Activated CD8-positive, alpha-beta memory T cell treated with anti-CD3 and anti-CD28 coated beads, Interleukin-2, amount 10 ng/mL, durations not matched to agents 7 days and 5 days (primary cell): ENCODE data around the gene SOWAHB. TPM values are rescaled to one million over a fixed set of nuclear protein-coding genes. Genes with fewer than 3 reads are reported as not detected.
"Not testable (repeated sequence)": the region's sequence is repeated elsewhere in the genome, so short reads cannot be mapped to it uniquely, and the experiment has no call there.

Experiments
- ATAC-seq: fragments of 150-1000 bp; cut with Tn5 transposase; one replicate; pipeline ENCODE4 v1.10.0; 2021; ENCODE audit warnings: moderate library complexity
- CTCF ChIA-PET: fragments of 350-600 bp; sonication (Branson Sonifier 250); formaldehyde crosslinking; loops from one replicate; lab custom pipeline; 2021; ENCODE audit warnings: antibody characterized with exemption; lab: Charles Lee
- DNase-seq: peaks from one replicate; pipeline ENCODE4 v3.0.0-alpha.2; 2020
- H3K27ac Mint-ChIP-seq: one replicate; pipeline ENCODE4 v1.8.0; 2021; ENCODE audit warnings: mild to moderate bottlenecking, mixed read lengths
- H3K27me3 Mint-ChIP-seq: one replicate; pipeline ENCODE4 v1.8.0; 2021; ENCODE audit warnings: mixed read lengths
- H3K36me3 Mint-ChIP-seq: one replicate; pipeline ENCODE4 v1.8.0; 2021; ENCODE audit warnings: mild to moderate bottlenecking, mixed read lengths
- H3K4me1 Mint-ChIP-seq: one replicate; pipeline ENCODE4 v1.8.0; 2021; ENCODE audit warnings: mixed read lengths
- H3K4me3 Mint-ChIP-seq: one replicate; pipeline ENCODE4 v1.8.0; 2021; ENCODE audit warnings: mild to moderate bottlenecking, moderate library complexity, mixed read lengths
- H3K9me3 Mint-ChIP-seq: one replicate; pipeline ENCODE4 v1.8.0; 2022; ENCODE audit warnings: low read depth, mixed read lengths
- total RNA-seq, 2 experiments: library from RNA; stranded (reverse); gene quantifications; one replicate each; pipeline ENCODE4 v1.2.3, GENCODE V29; 2021

SOWAHB gene
- total RNA-seq, 2 experiments from 2014 or later, result not detected

- Mint-ChIP-seq H3K27me3 (peaks cover 27% of the 10 kb centered on the region), H3K27ac (no peak overlapping the region), H3K4me1 (no peaks in the 10 kb centered on the region), H3K9me3 (no peaks in the 10 kb centered on the region), H3K4me3 (no peak overlapping the region), H3K36me3 (no peaks in the 10 kb centered on the region)
- CTCF ChIA-PET, result no interaction called here
- ATAC-seq (no peak), DNase-seq (no peak)
Measured at GRCh38 chr4:76882630-76883029, 15.3 kb downstream of the SOWAHB start.

- no peaks in the 10 kb centered on the region for H3K4me1 Mint-ChIP-seq
- ATAC-seq, result no peak
- H3K4me3 Mint-ChIP-seq, result no peak overlapping the region
- no peaks in the 10 kb centered on the region for H3K36me3 Mint-ChIP-seq
- H3K27ac Mint-ChIP-seq, result no peak overlapping the region
- H3K9me3 Mint-ChIP-seq, result no peaks in the 10 kb centered on the region
- CTCF ChIA-PET, result interaction anchor here (1.3 kb wide), 1 partner anchor 322 kb away, joined by 4 read pairs; no protein-coding TSS in a partner anchor
- H3K27me3 Mint-ChIP-seq, result peaks cover 29% of the 10 kb centered on the region
- no peak for DNase-seq
Measured at GRCh38 chr4:76881375-76881774, 16.6 kb downstream of the SOWAHB start.

DNA sequence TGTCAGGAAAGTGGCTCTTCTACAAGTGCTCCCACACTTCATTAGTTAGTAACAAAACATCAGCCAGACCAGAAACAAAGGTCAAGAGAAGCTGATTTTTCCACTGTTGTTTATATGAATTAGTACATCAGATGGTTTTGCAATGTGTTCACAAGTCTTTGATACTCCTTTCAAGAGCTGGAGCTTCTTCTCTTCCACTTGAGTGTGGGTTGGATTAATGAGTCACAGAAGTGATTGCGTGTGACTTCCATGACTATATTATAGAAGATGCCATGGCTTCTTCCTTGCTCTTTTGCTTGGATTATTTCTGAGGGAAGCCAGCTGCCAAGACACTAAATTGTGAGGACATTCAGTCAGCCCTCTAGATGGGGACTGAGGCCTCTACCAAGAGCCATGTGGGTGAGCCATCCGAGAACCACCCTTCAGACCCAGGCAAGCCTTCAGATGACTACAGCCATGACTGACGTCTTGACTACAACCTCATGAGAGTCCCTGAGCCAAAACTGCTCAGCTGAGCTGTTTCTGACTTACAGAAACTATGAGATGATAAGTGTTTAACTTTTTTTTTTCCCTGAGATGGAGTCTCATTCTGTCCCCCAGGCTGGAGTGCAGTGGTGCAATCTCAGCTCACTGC is 18.1 kb downstream of the SOWAHB start:
- Mint-ChIP-seq H3K36me3 (no peaks in the 10 kb centered on the region), H3K27ac (no peak overlapping the region), H3K27me3 (peaks cover 31% of the 10 kb centered on the region), H3K9me3 (no peaks in the 10 kb centered on the region), H3K4me1 (no peaks in the 10 kb centered on the region), H3K4me3 (no peak overlapping the region)
- CTCF ChIA-PET, result no interaction called here
- no peak for DNase-seq
- ATAC-seq, result no peak

- H3K36me3 Mint-ChIP-seq, DNase-seq, CTCF ChIA-PET, H3K4me1 Mint-ChIP-seq, H3K4me3 Mint-ChIP-seq, H3K9me3 Mint-ChIP-seq, H3K27ac Mint-ChIP-seq, ATAC-seq: not testable (repeated sequence)
- H3K27me3 Mint-ChIP-seq, result peaks cover 33% of the 10 kb centered on the region
Measured at GRCh38 chr4:76878641-76879165, 19.2 kb downstream of the SOWAHB start.

DNA sequence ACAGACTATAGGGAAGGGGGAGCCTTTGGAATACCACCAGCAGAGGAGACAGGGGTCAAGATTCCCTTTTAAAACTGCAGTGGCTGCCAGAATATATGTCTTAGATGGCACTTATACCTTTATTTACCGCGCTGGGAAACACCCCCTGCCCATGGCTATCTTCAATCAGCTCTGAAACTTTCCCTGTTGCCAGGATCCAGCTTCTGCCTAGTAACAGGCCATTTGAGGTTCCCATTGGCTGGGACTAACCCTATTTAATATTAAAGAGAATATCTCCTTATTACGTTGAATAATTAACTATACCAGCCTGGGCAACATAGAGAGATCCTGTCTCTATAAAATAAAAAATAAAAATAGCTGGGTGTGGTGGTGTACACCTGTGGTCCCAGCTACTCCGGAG is 23.8 kb downstream of the SOWAHB start:
- DNase-seq (no peak), ATAC-seq (no peak)
- Mint-ChIP-seq H3K36me3 (no peaks in the 10 kb centered on the region), H3K9me3 (no peaks in the 10 kb centered on the region), H3K27ac (no peak overlapping the region), H3K27me3 (peaks cover 20% of the 10 kb centered on the region), H3K4me3 (no peak overlapping the region), H3K4me1 (no peaks in the 10 kb centered on the region)
- CTCF ChIA-PET, result interaction anchor here (1.1 kb wide), 1 partner anchor 329 kb away, joined by 3 read pairs; no protein-coding TSS in a partner anchor

- H3K4me3 Mint-ChIP-seq, result no peak overlapping the region
- H3K36me3 Mint-ChIP-seq, result no peaks in the 10 kb centered on the region
- H3K27me3 Mint-ChIP-seq, result peaks cover 16% of the 10 kb centered on the region
- H3K4me1 Mint-ChIP-seq, result no peaks in the 10 kb centered on the region
- DNase-seq (no peak), ATAC-seq (no peak)
- no peaks in the 10 kb centered on the region for H3K9me3 Mint-ChIP-seq
- no peak overlapping the region for H3K27ac Mint-ChIP-seq
- CTCF ChIA-PET, result no interaction called here
Measured at GRCh38 chr4:76873495-76873894, 24.4 kb downstream of the SOWAHB start.

DNA sequence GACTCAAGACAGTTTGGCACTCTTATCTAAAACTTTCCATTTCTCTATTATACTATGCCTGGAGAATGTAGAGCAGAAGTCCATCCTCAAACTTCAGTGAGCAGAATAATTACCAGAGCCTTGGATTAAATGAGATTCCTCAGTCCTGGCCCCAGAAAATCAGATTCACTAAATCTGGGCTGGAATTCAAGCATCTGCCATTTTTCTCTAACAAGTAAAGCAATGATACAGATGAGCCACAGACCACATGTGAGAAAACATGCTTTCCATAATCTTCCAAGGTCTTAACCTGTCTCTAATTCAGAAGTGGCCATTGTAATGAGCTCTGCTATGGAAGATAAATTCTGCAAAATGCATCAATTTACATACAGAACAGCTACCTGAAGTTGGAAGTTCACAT is 25.4 kb downstream of the SOWAHB start:
- H3K36me3 Mint-ChIP-seq, result no peaks in the 10 kb centered on the region
- no peak overlapping the region for H3K4me3 Mint-ChIP-seq
- CTCF ChIA-PET, result interaction anchor here (1.4 kb wide), 1 partner anchor 13 kb away, joined by 3 read pairs; no protein-coding TSS in a partner anchor

DNA sequence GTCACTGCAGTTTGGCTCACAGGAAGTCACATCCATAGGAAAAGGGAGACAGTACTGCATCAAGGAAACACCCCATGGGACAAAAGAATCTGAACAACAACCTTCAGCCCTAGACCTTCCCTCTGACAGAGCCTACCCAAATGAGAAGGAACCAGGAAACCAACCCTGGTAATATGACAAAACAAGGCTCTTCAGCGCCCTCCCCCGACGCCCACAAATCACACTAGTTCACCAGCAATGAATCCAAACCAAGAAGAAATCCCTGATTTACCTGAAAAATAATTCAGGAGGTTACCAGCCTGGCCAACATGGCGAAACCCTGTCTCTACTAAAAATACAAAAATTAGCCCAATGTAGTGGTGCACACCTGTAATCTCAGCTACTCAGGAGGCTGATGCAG is 29.2 kb downstream of the SOWAHB start:
- H3K4me3 Mint-ChIP-seq, DNase-seq, H3K36me3 Mint-ChIP-seq, H3K27ac Mint-ChIP-seq, H3K27me3 Mint-ChIP-seq, H3K9me3 Mint-ChIP-seq, ATAC-seq, H3K4me1 Mint-ChIP-seq, CTCF ChIA-PET: not testable (repeated sequence)

More for the DNA sequence above, 25.4 kb downstream of the SOWAHB start:
- Mint-ChIP-seq H3K27ac (no peak overlapping the region), H3K27me3 (peaks cover 9% of the 10 kb centered on the region), H3K9me3 (no peaks in the 10 kb centered on the region), H3K4me1 (no peaks in the 10 kb centered on the region)
- ATAC-seq (no peak), DNase-seq (no peak)

- H3K9me3 Mint-ChIP-seq, result no peaks in the 10 kb centered on the region
- DNase-seq (no peak), ATAC-seq (no peak)
- no peaks in the 10 kb centered on the region for H3K36me3 Mint-ChIP-seq
- H3K4me3 Mint-ChIP-seq, result no peak overlapping the region
- H3K27ac Mint-ChIP-seq, result no peak overlapping the region
- no peaks in the 10 kb centered on the region for H3K4me1 Mint-ChIP-seq
- CTCF ChIA-PET, result no interaction called here
- H3K27me3 Mint-ChIP-seq, result peaks cover 4% of the 10 kb centered on the region
Measured at GRCh38 chr4:76867880-76868655, 29.9 kb downstream of the SOWAHB start.

GRCh38 chr4:76867377-76867776 is 30.6 kb downstream of the SOWAHB start:
- no peaks in the 10 kb centered on the region for H3K9me3 Mint-ChIP-seq
- H3K27ac Mint-ChIP-seq, result no peak overlapping the region

GRCh38 chr4:76866641-76867040 is 31.3 kb downstream of the SOWAHB start:
- no peak for ATAC-seq

More at GRCh38 chr4:76867377-76867776, 30.6 kb downstream of the SOWAHB start:
- H3K27me3 Mint-ChIP-seq, result peaks cover 4% of the 10 kb centered on the region
- CTCF ChIA-PET, result no interaction called here
- no peaks in the 10 kb centered on the region for H3K36me3 Mint-ChIP-seq
- no peak overlapping the region for H3K4me3 Mint-ChIP-seq
- no peak for DNase-seq
- ATAC-seq, result no peak
- no peaks in the 10 kb centered on the region for H3K4me1 Mint-ChIP-seq

GRCh38 chr4:76858319-76858718 is 39.6 kb downstream of the SOWAHB start:
- H3K27me3 Mint-ChIP-seq, result peaks cover 14% of the 10 kb centered on the region
- H3K27ac Mint-ChIP-seq, result no peak overlapping the region

More at GRCh38 chr4:76866641-76867040, 31.3 kb downstream of the SOWAHB start:
- no peaks in the 10 kb centered on the region for H3K4me1 Mint-ChIP-seq
- peaks cover 9% of the 10 kb centered on the region for H3K27me3 Mint-ChIP-seq
- no peaks in the 10 kb centered on the region for H3K9me3 Mint-ChIP-seq
- CTCF ChIA-PET, result no interaction called here
- no peak for DNase-seq
- no peaks in the 10 kb centered on the region for H3K36me3 Mint-ChIP-seq
- H3K4me3 Mint-ChIP-seq, result no peak overlapping the region
- no peak overlapping the region for H3K27ac Mint-ChIP-seq

GRCh38 chr4:76857074-76857409 is 40.9 kb downstream of the SOWAHB start:
- Mint-ChIP-seq H3K4me3 (no peak overlapping the region), H3K27ac (no peak overlapping the region), H3K27me3 (peaks cover 14% of the 10 kb centered on the region), H3K36me3 (no peaks in the 10 kb centered on the region), H3K9me3 (no peaks in the 10 kb centered on the region), H3K4me1 (no peaks in the 10 kb centered on the region)
- CTCF ChIA-PET, result interaction anchor here (1.1 kb wide), 1 partner anchor 29 kb away, joined by 3 read pairs; no protein-coding TSS in a partner anchor
- DNase-seq, result no peak
- no peak for ATAC-seq

More at GRCh38 chr4:76858319-76858718, 39.6 kb downstream of the SOWAHB start:
- H3K36me3 Mint-ChIP-seq, result no peaks in the 10 kb centered on the region
- CTCF ChIA-PET, result interaction anchor here (1.1 kb wide), 1 partner anchor 27 kb away, joined by 3 read pairs; no protein-coding TSS in a partner anchor
- DNase-seq (no peak), ATAC-seq (no peak)
- no peaks in the 10 kb centered on the region for H3K9me3 Mint-ChIP-seq
- no peaks in the 10 kb centered on the region for H3K4me1 Mint-ChIP-seq
- H3K4me3 Mint-ChIP-seq, result no peak overlapping the region
